Sigmoid colon (tissue), 7 donors: ENCODE data around the gene AIPL1. TPM values are rescaled to one million over a fixed set of nuclear protein-coding genes. Genes with fewer than 3 reads are reported as not detected.

ENCODE experiments used
- DNase-seq: peaks from one replicate; pipeline ENCODE4 v3.0.0-alpha.2; 2019
- H3K27ac ChIP-seq, 4 donors: fragments of 200-600 bp; sonication (generic); one replicate each; pipeline ENCODE4 v1.5.1; 2016 to 2019; ENCODE audit warnings: mild to moderate bottlenecking in 1 of 4
- H3K27me3 ChIP-seq, 3 donors: fragments of 200-600 bp; sonication (generic); one replicate each; pipeline ENCODE4 v1.5.1; 2019; ENCODE audit warnings: mild to moderate bottlenecking in 1 of 3
- H3K36me3 ChIP-seq, 4 donors: fragments of 200-600 bp; sonication (generic); one replicate each; pipeline ENCODE4 v1.5.1; 2016 to 2019
- H3K4me1 ChIP-seq, 4 donors: fragments of 200-600 bp; sonication (generic); one replicate each; pipeline ENCODE4 v1.5.1; 2017 to 2019
- H3K4me3 ChIP-seq, 4 donors: fragments of 200-600 bp; sonication (generic); one replicate each; pipeline ENCODE4 v1.5.1; 2017 to 2019; ENCODE audit warnings: mild to moderate bottlenecking in 2 of 4, moderate library complexity in 1 of 4
- H3K9me3 ChIP-seq, 4 donors: fragments of 200-600 bp in 3 of 4; sonication (generic) in 3 of 4; one replicate each; pipeline versions ENCODE4 v1.5.1 to v1.6.1; 2013 to 2019
- CTCF ChIP-seq, 4 experiments: fragments of 450-650 bp in 3 of 4; fragments of 200-600 bp in 1 of 4; IDR thresholded peaks; one replicate each; pipeline ENCODE4 v1.5.1; 2016 to 2019; ENCODE audit warnings: antibody characterized with exemption in 4 of 4, mild to moderate bottlenecking in 3 of 4, moderate library complexity in 2 of 4
- EP300 ChIP-seq, 4 donors: sonication (generic); formaldehyde crosslinking; IDR thresholded peaks; one replicate each; pipeline ENCODE4 v1.6.1; 2017; ENCODE audit warnings: antibody characterized with exemption in 4 of 4
- POLR2A ChIP-seq, 2 donors: fragments of 450-650 bp; IDR thresholded peaks; one replicate each; pipeline ENCODE4 v1.6.1; 2016; ENCODE audit warnings: antibody characterized with exemption in 2 of 2, mild to moderate bottlenecking in 2 of 2, moderate library complexity in 2 of 2
- POLR2AphosphoS5 ChIP-seq, 4 donors: sonication (generic); formaldehyde crosslinking; IDR thresholded peaks; one replicate each; pipeline ENCODE4 v1.6.1; 2017; ENCODE audit warnings: antibody characterized with exemption in 4 of 4
- WGBS, 2 donors: extraction: QIAGEN DNeasy Blood & Tissue Kit; methylation state at CpG; one replicate each; pipeline ENCODE4 v1.1.7; 2013; 5-methylcytosine and 5-hydroxymethylcytosine counted together
- intact Hi-C: fragments of 100-400 bp; cut with DNase I; formaldehyde crosslinking; loops from one replicate; pipeline ENCODE4 v1.15.1; 2023
- polyA plus RNA-seq, 3 donors: library from polyadenylated mRNA; stranded (reverse); fragments of 200-250 nt; gene quantifications; one replicate each; pipeline ENCODE4 v1.2.3, GENCODE V29; 2013
- total RNA-seq, 4 donors: library from RNA; depleted of rRNA; stranded (reverse); fragments of >200 nt; gene quantifications; one replicate each; pipeline ENCODE4 v1.1.0, GENCODE V29; 2016
- donor health status: healthy with polysubstance abuse.
- donor health status: Bipolar disorder and iron deficiency.
- donor health status: healthy.

AIPL1 gene
- total and polyA plus RNA-seq, 7 donors, result not detected

GRCh38 chr17:6472517-6472916, 37.6 kb upstream of the AIPL1 start:
- 93 to 95% methylated on average over 10 of the region's 10 CpGs for WGBS, 2 donors

GRCh38 chr17:6471531-6472465, 36.9 kb upstream of the AIPL1 start:
- intact Hi-C loops, result loop anchor here (5.0 kb wide), 3 partner anchors 86 to 171 kb away; partner anchors contain the start of genes KIAA0753, PITPNM3 and TXNDC17
- Histone ChIP-seq H3K27ac (no peak overlapping the region), H3K4me1 (peaks cover 0 to 25% (median 0%) of the 10 kb centered on the region in 4 donors), H3K36me3 (peaks cover 0 to 8% (median 2%) of the 10 kb centered on the region in 4 donors), H3K27me3 (no peaks in the 10 kb centered on the region), H3K4me3 (no peak overlapping the region), H3K9me3 (no peaks in the 10 kb centered on the region)
- WGBS, 2 donors, result 85% methylated on average over 19 of the region's 19 CpGs
- DNase-seq, result no peak
- no peak for TF ChIP-seq CTCF (IDR thresholded peaks at IDR 0.05)
- TF ChIP-seq POLR2A (IDR thresholded peaks at IDR 0.05), result no peak
- no peak for TF ChIP-seq EP300 (IDR thresholded peaks at IDR 0.05)

More at GRCh38 chr17:6472517-6472916, 37.6 kb upstream of the AIPL1 start:
- no peak for DNase-seq
- TF ChIP-seq POLR2A (IDR thresholded peaks at IDR 0.05), result no peak
- TF ChIP-seq POLR2AphosphoS5 (IDR thresholded peaks at IDR 0.05), result no peak
- TF ChIP-seq EP300 (IDR thresholded peaks at IDR 0.05), result no peak
- H3K36me3 ChIP-seq, result peaks cover 0 to 8% (median 2%) of the 10 kb centered on the region in 4 donors
- intact Hi-C loops, result loop anchor here (5.0 kb wide), 3 partner anchors 85 to 170 kb away; partner anchors contain the start of genes KIAA0753, PITPNM3 and TXNDC17
- H3K4me1 ChIP-seq, result peaks cover 0 to 25% (median 0%) of the 10 kb centered on the region in 4 donors
- no peak overlapping the region for H3K4me3 ChIP-seq
- no peaks in the 10 kb centered on the region for H3K9me3 ChIP-seq
- H3K27me3 ChIP-seq, result no peaks in the 10 kb centered on the region
- H3K27ac ChIP-seq, result no peak overlapping the region

- intact Hi-C loops, result loop anchor here (5.0 kb wide), 3 partner anchors 86 to 171 kb away; partner anchors contain the start of genes KIAA0753, PITPNM3 and TXNDC17
- Histone ChIP-seq H3K9me3 (no peaks in the 10 kb centered on the region), H3K27ac (no peak overlapping the region), H3K4me1 (peaks cover 0 to 19% (median 0%) of the 10 kb centered on the region in 4 donors), H3K4me3 (no peak overlapping the region), H3K36me3 (peaks cover 0 to 8% (median 2%) of the 10 kb centered on the region in 4 donors), H3K27me3 (no peaks in the 10 kb centered on the region)
- WGBS, 2 donors, result 91 to 92% methylated on average over 17 of the region's 17 CpGs
- TF ChIP-seq CTCF (IDR thresholded peaks at IDR 0.05), result no peak
- no peak for TF ChIP-seq POLR2AphosphoS5 (IDR thresholded peaks at IDR 0.05)
- no peak for TF ChIP-seq EP300 (IDR thresholded peaks at IDR 0.05)
- TF ChIP-seq POLR2A (IDR thresholded peaks at IDR 0.05), result no peak
- no peak for DNase-seq
Measured at GRCh38 chr17:6470751-6471521, 36.0 kb upstream of the AIPL1 start.

GRCh38 chr17:6470146-6470718, 35.3 kb upstream of the AIPL1 start:
- Histone ChIP-seq H3K4me3 (no peak overlapping the region), H3K36me3 (peaks cover 0 to 8% (median 2%) of the 10 kb centered on the region in 4 donors), H3K9me3 (no peaks in the 10 kb centered on the region), H3K27ac (no peak overlapping the region), H3K4me1 (peaks cover 0 to 12% (median 0%) of the 10 kb centered on the region in 4 donors), H3K27me3 (no peaks in the 10 kb centered on the region)
- WGBS, 2 donors, result 93 to 94% methylated on average over 24 of the region's 24 CpGs
- intact Hi-C loops, result loop anchor here (5.0 kb wide), 3 partner anchors 87 to 172 kb away; partner anchors contain the start of genes KIAA0753, PITPNM3 and TXNDC17
- no peak for DNase-seq
- TF ChIP-seq POLR2A (IDR thresholded peaks at IDR 0.05) (no peak), CTCF (IDR thresholded peaks at IDR 0.05) (no peak), EP300 (IDR thresholded peaks at IDR 0.05) (no peak), POLR2AphosphoS5 (IDR thresholded peaks at IDR 0.05) (no peak)
